B cell (primary cell): ENCODE data around the gene RTBDN. TPM values are rescaled to one million over a fixed set of nuclear protein-coding genes. Genes with fewer than 3 reads are reported as not detected.

ENCODE experiments used
- ATAC-seq: fragments of 200-7000 bp; cut with Tn5 transposase; one replicate; pipeline ENCODE4 v1.10.0; 2021; ENCODE audit warnings: low read depth, mild to moderate bottlenecking, moderate number of reproducible peaks, moderate library complexity
- CTCF ChIA-PET: fragments of 350-600 bp; sonication (Branson Sonifier 250); formaldehyde crosslinking; loops from one replicate; lab custom pipeline; 2021; ENCODE audit warnings: antibody characterized with exemption, inconsistent platforms; lab: Charles Lee
- POLR2A ChIA-PET: fragments of 350-600 bp; sonication (Branson Sonifier 250); formaldehyde crosslinking; loops from one replicate; lab custom pipeline; 2021; ENCODE audit warnings: antibody characterized with exemption; lab: Charles Lee
- DNase-seq: peaks from one replicate; pipeline ENCODE4 v3.0.0; 2013
- H2AFZ ChIP-seq: 2 replicates; pipeline ENCODE4 v1.6.1; 2012; ENCODE audit warnings: mild to moderate bottlenecking, low read depth, low read length; ENCODE audit not compliant: insufficient read depth, poor library complexity, severe bottlenecking
- H3K27ac ChIP-seq, 2 donors: 1 replicate in 1 of 2; 2 replicates in 1 of 2; pipeline ENCODE4 v1.5.1; 2012 to 2013; ENCODE audit warnings: low read length in 2 of 2, mild to moderate bottlenecking in 2 of 2, moderate library complexity in 1 of 2
- H3K27me3 ChIP-seq, 4 experiments: fragments of 200-600 bp in 1 of 4; sonication (generic) in 1 of 4; replicated peaks in 1 of 4; 1 replicate in 2 of 4; 2 replicates in 2 of 4; pipeline versions ENCODE4 v1.6.1 to v1.7.0; 2013 to 2016; ENCODE audit warnings: low read length in 3 of 4, mild to moderate bottlenecking in 2 of 4, mixed read lengths in 1 of 4, moderate library complexity in 1 of 4; ENCODE audit not compliant: insufficient read depth in 4 of 4, control insufficient read depth in 3 of 4; ENCODE audit errors: control extremely low read depth in 1 of 4
- H3K36me3 ChIP-seq, 2 experiments: replicated peaks in 1 of 2; 1 replicate in 1 of 2; 2 replicates in 1 of 2; pipeline versions ENCODE4 v1.6.1 to v1.7.1; 2013; ENCODE audit warnings: low read length in 1 of 2; ENCODE audit not compliant: insufficient read depth in 2 of 2, control insufficient read depth in 1 of 2; ENCODE audit errors: control extremely low read depth in 1 of 2, extremely low read depth in 1 of 2
- H3K4me1 ChIP-seq, 2 donors: fragments of 200-600 bp in 1 of 2; sonication (generic) in 1 of 2; 1 replicate in 1 of 2; 2 replicates in 1 of 2; pipeline versions ENCODE4 v1.5.1 to v1.6.1; 2013 to 2017; ENCODE audit warnings: low read length in 2 of 2; ENCODE audit not compliant: control insufficient read depth in 2 of 2, insufficient read depth in 2 of 2
- H3K4me2 ChIP-seq: replicated peaks from 2 replicates; pipeline ENCODE3; 2012; ENCODE audit warnings: mild to moderate bottlenecking, low read depth, low read length; ENCODE audit not compliant: poor library complexity, severe bottlenecking
- H3K4me3 ChIP-seq, 5 experiments: fragments of 200-600 bp in 1 of 5; sonication (generic) in 1 of 5; 1 replicate in 3 of 5; 2 replicates in 2 of 5; pipeline versions ENCODE4 v1.5.1 to v1.7.0; 2011 to 2016; ENCODE audit warnings: low read length in 4 of 5, mild to moderate bottlenecking in 4 of 5, low read depth in 2 of 5, control low read depth in 1 of 5, moderate library complexity in 1 of 5; ENCODE audit not compliant: insufficient read depth in 1 of 5; ENCODE audit errors: control extremely low read depth in 1 of 5, extremely low read depth in 1 of 5
- H3K79me2 ChIP-seq: fragments of 200-600 bp; sonication (generic); one replicate; pipeline ENCODE4 v1.6.0; 2016; ENCODE audit warnings: low read length; ENCODE audit not compliant: control insufficient read depth, insufficient read depth
- H3K9ac ChIP-seq: fragments of 200-600 bp; sonication (generic); 2 replicates; pipeline ENCODE4 v1.6.1; 2017; ENCODE audit warnings: mild to moderate bottlenecking, low read length, moderate library complexity
- H3K9me3 ChIP-seq, 3 donors: one replicate each; pipeline versions ENCODE4 v1.6.1 to v1.7.1; 2013; ENCODE audit warnings: low read length in 2 of 3; ENCODE audit not compliant: control insufficient read depth in 2 of 3, insufficient read depth in 1 of 3; ENCODE audit errors: control extremely low read depth in 1 of 3
- H4K20me1 ChIP-seq: 2 replicates; pipeline ENCODE4 v1.6.0; 2012; ENCODE audit warnings: mild to moderate bottlenecking, low read length; ENCODE audit not compliant: insufficient read depth, control insufficient read depth, poor library complexity, severe bottlenecking
- H3K27ac Mint-ChIP-seq: one replicate; pipeline ENCODE4 v1.8.0; 2021; ENCODE audit warnings: mixed read lengths
- H3K27me3 Mint-ChIP-seq: one replicate; pipeline ENCODE4 v1.8.0; 2021; ENCODE audit warnings: mixed read lengths
- H3K4me1 Mint-ChIP-seq: one replicate; pipeline ENCODE4 v1.8.0; 2021; ENCODE audit warnings: mixed read lengths
- H3K4me3 Mint-ChIP-seq: one replicate; pipeline ENCODE4 v1.8.0; 2021; ENCODE audit warnings: mixed read lengths
- H3K9me3 Mint-ChIP-seq: one replicate; pipeline ENCODE4 v1.8.0; 2022; ENCODE audit warnings: mixed read lengths; ENCODE audit not compliant: insufficient read depth
- EZH2 ChIP-seq: IDR thresholded peaks from 2 replicates; pipeline ENCODE4 v1.6.1; 2012; ENCODE audit warnings: borderline replicate concordance, low read depth, mild to moderate bottlenecking, moderate library complexity, low read length; ENCODE audit not compliant: insufficient read depth, poor library complexity, severe bottlenecking
- WGBS: methylation state at CpG from one replicate; pipeline ENCODE4 v1.1.5; 2013; ENCODE audit warnings: missing lambda C conversion rate; ENCODE audit not compliant: insufficient coverage; 5-methylcytosine and 5-hydroxymethylcytosine counted together
- intact Hi-C: fragments of 100-400 bp; cut with micrococcal nuclease; formaldehyde crosslinking; loops from one replicate; pipeline ENCODE4 v1.10.0; 2022
- polyA plus RNA-seq: library from polyadenylated mRNA; depleted of rRNA; stranded (reverse); fragments of >200 nt; gene quantifications from 2 replicates; pipeline ENCODE4 v1.2.3, GENCODE V29; 2012
- total RNA-seq, 2 donors: library from RNA; stranded (reverse); fragments of 120-200 nt in 1 of 2; gene quantifications; 1 replicate in 1 of 2; 2 replicates in 1 of 2; pipeline versions ENCODE4 v1.2.3 to v1.2.4, GENCODE V29; 2013 to 2022
- TF ChIP-seq, protein P1 (sequence below): fragments of 200-600 bp; IDR thresholded peaks from one replicate; pipeline ENCODE4 v1.8.0; 2022; ENCODE audit warnings: antibody characterized with exemption, mild to moderate bottlenecking

RTBDN gene
- total and polyA plus RNA-seq, 2 donors (not counting 1 experiment from before 2014, with no cell fraction given): not detected

GRCh38 chr19:12858041-12858928 is 23.9 kb upstream of the RTBDN start:
- 97% methylated on average over 28 of the region's 35 CpGs for WGBS
- H4K20me1 ChIP-seq: no peaks in the 10 kb centered on the region
- Mint-ChIP-seq H3K4me1 (no peaks in the 10 kb centered on the region), H3K4me3 (no peak overlapping the region), H3K27me3 (peaks cover 10% of the 10 kb centered on the region), H3K9me3 (peaks cover 3% of the 10 kb centered on the region), H3K27ac (no peak overlapping the region)
- no peak overlapping the region for H3K4me3 ChIP-seq
- DNase-seq (no peak), ATAC-seq (no peak)
- no peaks in the 10 kb centered on the region for H3K4me1 ChIP-seq
- H3K9me3 ChIP-seq: peaks cover 0 to 27% (median 5%) of the 10 kb centered on the region in 3 donors
- POLR2A ChIA-PET: interaction anchor here (0.7 kb wide), 1 partner anchor 49 kb away, joined by 5 read pairs; no protein-coding TSS in a partner anchor
- no peaks in the 10 kb centered on the region for H3K27me3 ChIP-seq
- H3K79me2 ChIP-seq: no peaks in the 10 kb centered on the region
- no peak overlapping the region for H3K4me2 ChIP-seq
- CTCF ChIA-PET: interaction anchor here (0.6 to 1.7 kb wide), 2 partner anchors 10 to 96 kb away, joined by 3 to 4 read pairs; no protein-coding TSS in a partner anchor
- H3K36me3 ChIP-seq: no peaks in the 10 kb centered on the region
- intact Hi-C loops: no loop called here
- H3K27ac ChIP-seq: no peak overlapping the region
- no peak overlapping the region for H3K9ac ChIP-seq
- H2AFZ ChIP-seq: no peak overlapping the region
- TF ChIP-seq, protein P1, sequence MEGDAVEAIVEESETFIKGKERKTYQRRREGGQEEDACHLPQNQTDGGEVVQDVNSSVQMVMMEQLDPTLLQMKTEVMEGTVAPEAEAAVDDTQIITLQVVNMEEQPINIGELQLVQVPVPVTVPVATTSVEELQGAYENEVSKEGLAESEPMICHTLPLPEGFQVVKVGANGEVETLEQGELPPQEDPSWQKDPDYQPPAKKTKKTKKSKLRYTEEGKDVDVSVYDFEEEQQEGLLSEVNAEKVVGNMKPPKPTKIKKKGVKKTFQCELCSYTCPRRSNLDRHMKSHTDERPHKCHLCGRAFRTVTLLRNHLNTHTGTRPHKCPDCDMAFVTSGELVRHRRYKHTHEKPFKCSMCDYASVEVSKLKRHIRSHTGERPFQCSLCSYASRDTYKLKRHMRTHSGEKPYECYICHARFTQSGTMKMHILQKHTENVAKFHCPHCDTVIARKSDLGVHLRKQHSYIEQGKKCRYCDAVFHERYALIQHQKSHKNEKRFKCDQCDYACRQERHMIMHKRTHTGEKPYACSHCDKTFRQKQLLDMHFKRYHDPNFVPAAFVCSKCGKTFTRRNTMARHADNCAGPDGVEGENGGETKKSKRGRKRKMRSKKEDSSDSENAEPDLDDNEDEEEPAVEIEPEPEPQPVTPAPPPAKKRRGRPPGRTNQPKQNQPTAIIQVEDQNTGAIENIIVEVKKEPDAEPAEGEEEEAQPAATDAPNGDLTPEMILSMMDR: no peak
- TF ChIP-seq EZH2: no peak

GRCh38 chr19:12856653-12857052 is 22.3 kb upstream of the RTBDN start:
- no peak for TF ChIP-seq EZH2
- TF ChIP-seq, protein P1: no peak
- Histone ChIP-seq H3K9me3 (peaks cover 0 to 27% (median 5%) of the 10 kb centered on the region in 3 donors), H2AFZ (no peak overlapping the region), H3K79me2 (no peaks in the 10 kb centered on the region), H3K4me1 (no peaks in the 10 kb centered on the region), H3K36me3 (no peaks in the 10 kb centered on the region), H4K20me1 (no peaks in the 10 kb centered on the region), H3K27me3 (no peaks in the 10 kb centered on the region), H3K4me2 (no peak overlapping the region), H3K4me3 (no peak overlapping the region), H3K9ac (no peak overlapping the region), H3K27ac (no peak overlapping the region)
- DNase-seq: no peak
- intact Hi-C loops: no loop called here
- no CpG with 5 or more reads among the region's 1 CpG for WGBS
- Mint-ChIP-seq H3K27ac (no peak overlapping the region), H3K27me3 (peaks cover 7% of the 10 kb centered on the region), H3K4me3 (no peak overlapping the region), H3K4me1 (no peaks in the 10 kb centered on the region), H3K9me3 (peaks cover 3% of the 10 kb centered on the region)
- ATAC-seq: no peak
- ChIA-PET CTCF (no interaction called here), POLR2A (interaction anchor here (0.7 kb wide), 1 partner anchor 49 kb away, joined by 3 read pairs; no protein-coding TSS in a partner anchor)
